Measurements from ENCODE around the gene NOL7. TPM values are rescaled to one million over a fixed set of nuclear protein-coding genes. Genes with fewer than 3 reads are reported as not detected.

NOL7 gene
- total RNA-seq, 1 experiment from 2014 or later = 95.4 TPM

DNA sequence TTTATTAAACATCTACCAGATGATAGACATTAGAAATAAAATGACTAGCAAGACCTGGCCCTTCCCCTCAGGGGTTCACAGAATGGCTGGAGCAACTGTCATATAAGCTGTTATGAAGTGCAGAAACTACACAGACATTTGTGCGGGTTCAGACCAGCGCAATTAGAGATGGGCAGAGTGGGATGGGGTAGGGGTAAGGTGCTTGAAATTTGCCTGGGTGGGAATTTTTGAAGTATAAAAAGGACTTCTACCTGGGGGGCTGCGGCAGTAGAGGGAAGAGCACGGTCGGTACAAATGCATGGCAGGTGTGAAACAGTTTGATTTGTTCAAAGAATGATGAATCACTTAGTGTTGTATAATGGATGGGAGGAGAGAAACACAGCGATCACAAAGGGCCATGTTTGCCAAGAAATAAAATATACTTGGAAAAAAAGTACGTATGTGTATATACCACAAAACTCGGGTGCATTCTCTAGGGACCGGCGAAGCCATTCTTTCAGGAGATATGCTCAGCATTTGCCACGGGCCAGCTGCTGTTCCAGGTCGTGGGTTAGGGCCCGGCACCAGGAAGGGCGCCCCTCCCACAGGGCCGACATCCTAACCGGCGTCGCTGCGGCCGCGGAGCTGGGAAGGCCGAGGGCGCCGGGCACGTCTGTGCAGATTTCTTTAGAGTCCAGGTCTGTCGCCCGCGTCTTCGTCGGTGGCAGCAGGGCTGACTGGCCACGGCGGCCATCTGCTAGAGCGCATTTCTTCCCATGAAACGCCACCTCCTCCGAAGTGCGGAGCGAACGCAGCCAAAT is 809 bp upstream of the NOL7 start:
- H3K79me2 ChIP-seq (ENCODE audit: low read length) = peaks cover 44% of the 10 kb centered on the region
- intact Hi-C loops (cut with micrococcal nuclease) = loop anchor here (1.0 to 5.0 kb wide), 3 partner anchors 39 to 287 kb away; partner anchors contain the start of gene TBC1D7
- peak overlapping the region; percentile 89 for H3K9ac ChIP-seq (ENCODE audit: low read length)
- peak; percentile 50 for ATAC-seq
- no peaks in the 10 kb centered on the region for H3F3A ChIP-seq (ENCODE audit: low read length, unreplicated experiment)
- no peaks in the 10 kb centered on the region for H3K9me2 ChIP-seq (replicated peaks; ENCODE audit: low read length)
- BruUV-seq (replicated peaks) = TSS peak; percentile 78
- ChIA-PET CTCF (interaction anchor here (0.9 to 1.4 kb wide), 5 partner anchors 13 to 286 kb away, joined by 3 to 7 read pairs (median 4); partner anchors contain the start of genes RANBP9, SIRT5 and TBC1D7), POLR2A (ENCODE audit: unreplicated experiment) (interaction anchor here (0.6 to 1.2 kb wide), 3 partner anchors 40 to 310 kb away, joined by 3 to 8 read pairs (median 4); partner anchors contain the start of gene SIRT5)
- no peaks in the 10 kb centered on the region for H3K9me3 ChIP-seq (ENCODE audit: low read length)
- peak overlapping the region; percentile 91 for H3K4me2 ChIP-seq (ENCODE audit: low read length)
- peaks cover 22% of the 10 kb centered on the region for H3K4me1 ChIP-seq (ENCODE audit: insufficient read depth, low read length)
- TF ChIP-seq EZH2phosphoT487 (IDR thresholded peaks at IDR 0.05; ENCODE audit: borderline replicate concordance, low read length) (no peak), EZH2 (IDR thresholded peaks at IDR 0.05; ENCODE audit: low read length, unreplicated experiment) (no peak), CTCF (conservative IDR thresholded peaks at IDR 0.05; ENCODE audit: low read depth, low read length) (no peak)
- peaks cover 19% of the 10 kb centered on the region for H3K36me3 ChIP-seq (ENCODE audit: low read depth, low read length)
- H3K27ac ChIP-seq (ENCODE audit: low read length) = peak overlapping the region; percentile 62
- H3K4me3 ChIP-seq (ENCODE audit: low read length) = peak overlapping the region; percentile 86
- H3K27me3 ChIP-seq (ENCODE audit: low read length) = no peaks in the 10 kb centered on the region
- peak overlapping the region; percentile 41 for H2AFZ ChIP-seq (ENCODE audit: low read length)
- peaks cover 8% of the 10 kb centered on the region for H4K20me1 ChIP-seq (ENCODE audit: low read length)
- DNase-seq = peak; percentile 44

DNA sequence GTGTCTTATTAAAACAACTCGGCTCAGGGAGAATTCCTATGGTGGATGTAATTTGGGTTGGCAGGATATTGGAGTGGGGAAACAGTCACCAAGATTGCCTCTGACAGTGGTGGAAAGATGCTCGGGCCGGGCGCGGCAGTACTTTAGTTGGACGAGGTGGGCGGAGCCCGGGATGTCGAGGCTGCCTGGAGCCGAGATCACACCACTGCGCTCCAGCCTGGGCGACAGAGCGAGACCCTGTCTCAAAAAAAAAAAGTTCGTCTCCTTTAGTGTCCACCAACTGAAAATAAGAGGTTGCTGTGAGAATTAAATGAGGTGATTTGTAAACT is 621 bp downstream of the NOL7 start:
- Histone ChIP-seq H3K4me1 (ENCODE audit: insufficient read depth, low read length) (peaks cover 22% of the 10 kb centered on the region), H3K27ac (ENCODE audit: low read length) (peak overlapping the region; percentile 41), H2AFZ (ENCODE audit: low read length) (peak overlapping the region; percentile 73), H3K27me3 (ENCODE audit: low read length) (no peaks in the 10 kb centered on the region), H3K9me3 (ENCODE audit: low read length) (no peaks in the 10 kb centered on the region), H3K9ac (ENCODE audit: low read length) (peak overlapping the region; percentile 89), H3F3A (ENCODE audit: low read length, unreplicated experiment) (no peaks in the 10 kb centered on the region), H3K9me2 (replicated peaks; ENCODE audit: low read length) (no peaks in the 10 kb centered on the region), H3K4me2 (ENCODE audit: low read length) (peak overlapping the region; percentile 91), H4K20me1 (ENCODE audit: low read length) (peaks cover 8% of the 10 kb centered on the region), H3K36me3 (ENCODE audit: low read depth, low read length) (peaks cover 32% of the 10 kb centered on the region), H3K4me3 (ENCODE audit: low read length) (peak overlapping the region; percentile 86), H3K79me2 (ENCODE audit: low read length) (peaks cover 44% of the 10 kb centered on the region)
- BruUV-seq (replicated peaks) = no TSS peak
- DNase-seq (peak; percentile 41), ATAC-seq (peak; percentile 57)
- POLR2A ChIA-PET (ENCODE audit: unreplicated experiment) = interaction anchor here (0.5 to 1.3 kb wide), 5 partner anchors 41 to 308 kb away, joined by 3 to 8 read pairs (median 4); partner anchors contain the start of genes SIRT5 and TBC1D7
- CTCF ChIA-PET = interaction anchor here (0.6 to 1.4 kb wide), 7 partner anchors 41 to 287 kb away, joined by 3 to 13 read pairs (median 4); partner anchors contain the start of genes RANBP9, SIRT5 and TBC1D7
- intact Hi-C loops (cut with micrococcal nuclease) = loop anchor here (1.0 to 5.0 kb wide), 2 partner anchors 94 to 182 kb away; no protein-coding TSS in a partner anchor
- TF ChIP-seq EZH2phosphoT487 (IDR thresholded peaks at IDR 0.05; ENCODE audit: borderline replicate concordance, low read length) = no peak
- no peak for TF ChIP-seq CTCF (conservative IDR thresholded peaks at IDR 0.05; ENCODE audit: low read depth, low read length)
- no peak for TF ChIP-seq EZH2 (IDR thresholded peaks at IDR 0.05; ENCODE audit: low read length, unreplicated experiment)

Data from PC-3 (cell line).